HK-2 (cell line): ENCODE data around the gene SULT1B1.
"Not testable (repeated sequence)": the region's sequence is repeated elsewhere in the genome, so short reads cannot be mapped to it uniquely, and the experiment has no call there.

Experiments used
- DNase-seq: peaks from one replicate; pipeline ENCODE4 v3.0.0-alpha.2; 2018; ENCODE audit not compliant: unreplicated experiment

SULT1B1 gene

DNA sequence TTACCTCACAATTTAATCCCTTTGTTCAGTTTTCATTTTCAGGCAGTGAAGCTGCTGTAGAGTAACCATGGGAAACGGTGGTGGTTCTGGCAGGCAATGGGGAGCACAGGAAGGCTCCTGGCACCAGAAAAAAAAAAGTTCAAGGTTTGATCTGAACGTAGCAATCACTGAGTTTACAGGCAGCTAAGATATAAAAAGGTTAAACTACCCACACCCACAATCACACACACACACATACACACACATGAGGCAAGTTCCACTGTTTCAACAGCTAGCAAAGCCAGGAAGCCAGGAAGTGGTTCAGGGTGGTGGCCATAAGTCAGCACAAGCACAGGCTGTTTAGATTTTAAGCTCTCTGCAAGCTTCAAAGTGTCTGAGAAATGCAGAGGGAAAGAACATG lies at the start of gene SULT1B1:
Gene SULT1B1 (minus strand): TSS at position 166 of the 400 bp plus-strand sequence. CDS start 5,403 bp downstream, outside the sequence.
- no peak for DNase-seq

DNA sequence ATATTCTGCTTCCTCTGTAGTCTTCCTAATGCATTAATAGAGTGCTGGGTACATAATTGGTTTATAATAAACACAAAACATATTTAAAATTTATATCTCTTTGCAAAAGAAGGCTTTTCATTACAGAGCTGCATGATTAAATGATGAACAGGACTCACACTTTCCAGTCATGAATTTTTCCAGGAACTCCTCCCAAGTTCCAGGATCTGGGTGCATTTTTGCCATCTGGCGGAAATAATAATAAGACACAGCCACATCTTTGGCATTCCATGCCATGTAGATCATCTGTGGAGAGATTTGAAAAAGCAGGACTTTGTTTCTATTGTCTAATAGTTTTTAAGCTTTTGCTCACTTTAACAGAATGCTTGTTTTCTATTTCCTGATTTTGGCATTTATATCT lies 40.2 kb upstream of the SULT1B1 start:
- no peak for DNase-seq

DNA sequence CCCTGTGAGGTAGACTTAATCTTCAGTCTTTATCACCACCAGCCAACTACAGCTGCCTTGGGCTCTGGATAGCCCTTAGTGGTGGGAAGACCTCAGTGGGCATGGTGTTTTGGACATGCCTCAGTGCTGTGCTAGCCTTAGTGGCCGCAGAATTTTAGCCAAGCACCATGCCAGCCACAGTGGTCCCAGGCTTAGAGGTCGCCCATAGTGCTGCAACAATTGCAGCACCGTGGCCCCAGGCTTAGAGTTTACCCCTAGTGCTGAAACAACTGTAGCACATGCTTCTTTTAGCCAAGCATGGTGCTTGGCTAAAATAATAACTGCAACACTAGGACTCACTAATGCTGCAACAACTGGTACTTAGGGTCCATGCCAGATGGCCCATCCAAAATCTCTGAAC lies 38.9 kb upstream of the SULT1B1 start:
- DNase-seq, result no peak

DNA sequence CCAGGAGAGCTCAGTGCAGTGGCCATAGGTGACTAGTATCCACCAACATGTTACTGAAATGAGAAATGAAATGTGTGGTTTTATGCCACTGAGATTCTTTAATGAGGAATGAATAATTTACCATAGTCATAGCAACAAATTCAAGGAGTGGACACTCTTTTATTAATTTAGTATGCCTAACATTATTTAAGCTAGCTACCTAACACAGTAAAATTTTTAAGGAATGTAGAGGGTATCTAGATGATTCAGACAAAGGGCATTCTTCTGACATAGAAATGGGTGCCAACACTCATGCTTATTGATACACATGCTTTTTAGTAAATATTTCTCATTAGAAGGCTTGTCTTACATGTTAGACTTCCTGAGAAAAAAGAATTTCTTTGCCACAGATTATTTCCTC lies 33.3 kb upstream of the SULT1B1 start:
- DNase-seq, result no peak

DNA sequence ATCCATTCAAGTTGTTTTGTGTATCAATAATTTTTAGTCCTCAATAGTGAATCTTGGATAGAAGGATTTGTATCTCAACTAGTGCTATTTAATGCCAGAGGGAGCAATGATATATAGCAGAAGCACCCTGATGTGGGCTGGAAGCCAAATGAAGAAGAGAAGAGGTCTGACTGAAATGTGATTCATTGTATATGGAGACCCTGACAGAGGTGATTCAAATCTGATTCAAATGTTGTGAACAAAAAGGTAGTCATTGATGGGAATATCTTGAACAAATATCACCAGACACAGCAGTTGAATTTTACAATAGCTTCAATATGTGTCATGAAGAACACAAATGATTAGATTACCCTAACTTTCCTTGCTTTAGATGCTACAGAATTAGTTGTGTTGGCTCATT lies 27.5 kb upstream of the SULT1B1 start:
- no peak for DNase-seq

- no peak for DNase-seq
These were observed 26.1 kb upstream of the SULT1B1 start for GRCh38 chr4:69786547-69786946.

DNA sequence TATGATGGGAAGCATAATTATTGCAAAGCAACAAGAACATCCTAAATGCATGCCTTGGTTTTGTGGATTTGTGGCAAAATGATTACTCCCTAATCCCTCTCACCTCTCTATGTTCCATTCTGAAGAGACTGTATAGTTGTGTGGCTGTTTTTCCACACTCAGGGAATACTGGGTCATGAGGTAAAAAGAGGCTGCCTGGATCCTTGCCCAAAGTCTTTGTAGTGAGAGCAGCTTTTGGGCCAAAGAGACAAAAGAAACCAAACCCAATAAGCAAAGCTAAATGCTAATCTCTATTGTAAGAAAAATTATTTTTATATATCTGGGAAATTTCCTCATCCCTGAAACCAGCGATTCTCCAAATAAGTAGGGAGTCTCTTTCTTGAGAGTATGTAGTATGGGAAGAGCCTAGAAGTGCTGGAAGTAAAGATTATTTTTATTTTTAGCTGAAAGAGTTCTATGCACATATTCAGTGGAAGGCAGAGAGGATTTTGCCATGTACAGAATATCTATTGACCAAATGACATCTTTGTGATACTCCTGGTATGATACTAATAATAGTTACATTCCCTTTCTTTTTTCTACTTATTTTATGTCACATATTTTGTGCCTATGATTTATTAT lies 24.9 kb upstream of the SULT1B1 start:
- no peak for DNase-seq

DNA sequence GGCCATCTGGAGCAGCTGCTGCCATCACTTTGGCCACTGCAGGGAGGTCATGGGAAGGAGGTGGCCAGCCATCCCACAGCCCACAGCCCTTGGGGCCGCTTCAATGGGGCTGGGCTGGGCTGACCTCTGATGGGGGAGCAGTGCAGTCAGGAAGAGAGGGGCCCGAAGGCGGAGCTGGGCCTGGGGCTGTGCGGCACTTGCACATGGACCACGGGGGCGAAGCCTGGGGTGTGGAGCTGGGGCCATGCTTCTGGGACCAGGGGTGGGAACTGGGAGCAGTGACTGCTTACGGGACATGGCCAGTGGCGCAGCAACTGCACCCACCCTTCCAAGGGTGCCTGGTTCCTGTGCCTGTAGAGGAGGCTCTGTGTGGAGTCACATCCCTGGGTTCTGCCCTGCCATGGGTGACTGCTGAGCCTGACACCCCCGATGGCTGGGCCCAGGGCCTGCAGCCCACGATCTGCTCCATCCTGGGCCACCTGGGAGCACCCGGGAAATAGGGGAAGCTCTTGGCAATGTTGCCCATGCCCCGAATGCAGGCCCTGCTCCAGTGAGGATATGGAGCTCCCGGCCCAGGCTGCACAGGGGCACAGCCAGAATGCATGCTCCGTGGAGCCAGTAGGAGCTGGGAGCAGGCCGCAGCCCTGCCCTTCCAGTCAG lies 22.4 kb upstream of the SULT1B1 start:
- no peak for DNase-seq

GRCh38 chr4:69781458-69782418 lies 21.3 kb upstream of the SULT1B1 start:
- no peak for DNase-seq

DNA sequence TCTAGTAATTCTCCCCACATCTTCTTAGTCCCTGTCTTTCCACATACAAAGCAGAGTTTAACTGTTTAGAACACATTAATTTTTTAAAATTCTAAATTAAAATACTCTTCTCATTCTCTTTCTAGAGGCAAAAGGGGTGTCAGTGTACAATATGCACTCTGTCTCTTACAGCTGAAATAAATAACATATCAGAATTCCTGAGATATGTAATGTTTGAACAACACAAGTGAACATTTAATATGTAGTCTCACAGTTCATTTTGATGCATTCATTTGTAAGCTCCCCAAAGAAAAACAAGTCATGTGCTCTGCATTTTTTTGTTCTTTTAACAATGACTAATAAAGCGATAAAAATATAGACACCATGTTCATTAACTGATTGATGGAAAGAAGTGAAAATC lies 19.7 kb upstream of the SULT1B1 start:
- DNase-seq, result no peak

- no peak for DNase-seq
These were observed 16.3 kb upstream of the SULT1B1 start for GRCh38 chr4:69776696-69777095.

DNA sequence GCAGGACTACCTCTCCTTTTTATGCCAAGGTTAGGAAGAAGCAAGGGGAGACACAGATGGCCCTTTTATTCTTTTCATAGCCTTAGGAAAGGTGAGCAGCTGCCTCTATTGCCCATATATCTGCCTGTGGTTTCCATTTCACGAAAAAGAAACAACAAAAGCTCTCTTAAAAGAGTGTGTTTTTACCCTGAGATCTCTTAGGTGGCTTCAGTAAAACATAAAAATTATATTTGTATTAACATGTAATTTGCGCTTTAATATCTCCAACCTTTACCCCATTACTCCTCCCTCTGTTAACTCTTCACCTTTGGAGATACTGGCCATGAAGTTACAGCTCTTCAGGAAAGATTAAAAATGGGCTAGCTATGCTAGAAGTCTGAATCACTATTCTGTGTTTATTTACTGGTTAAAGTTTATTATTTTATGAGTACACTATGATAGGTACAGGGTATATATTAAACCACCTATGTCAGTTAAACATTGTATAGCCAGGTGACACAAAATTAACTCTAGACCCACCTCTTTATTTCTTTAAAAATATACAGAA lies 15.0 kb upstream of the SULT1B1 start:
- DNase-seq, result no peak

DNA sequence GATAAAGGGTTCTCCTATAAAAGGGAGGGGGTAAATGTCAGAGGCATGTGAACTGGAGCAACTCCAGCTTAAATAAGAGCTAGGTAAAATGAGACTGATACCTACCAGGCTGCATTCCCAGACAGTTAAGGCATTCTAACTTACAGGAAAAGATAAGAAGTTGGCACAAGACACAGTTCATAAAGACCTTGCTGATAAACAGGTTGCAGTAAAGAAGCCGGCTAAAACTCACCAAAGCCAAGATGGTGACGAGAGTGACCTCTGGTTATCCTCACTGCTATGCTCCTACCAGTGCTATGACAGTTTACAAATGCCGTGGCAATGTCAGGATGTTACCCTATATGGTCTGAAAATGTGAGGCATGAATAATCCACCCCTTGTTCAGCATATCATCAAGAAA lies 13.1 kb upstream of the SULT1B1 start:
- no peak for DNase-seq

DNA sequence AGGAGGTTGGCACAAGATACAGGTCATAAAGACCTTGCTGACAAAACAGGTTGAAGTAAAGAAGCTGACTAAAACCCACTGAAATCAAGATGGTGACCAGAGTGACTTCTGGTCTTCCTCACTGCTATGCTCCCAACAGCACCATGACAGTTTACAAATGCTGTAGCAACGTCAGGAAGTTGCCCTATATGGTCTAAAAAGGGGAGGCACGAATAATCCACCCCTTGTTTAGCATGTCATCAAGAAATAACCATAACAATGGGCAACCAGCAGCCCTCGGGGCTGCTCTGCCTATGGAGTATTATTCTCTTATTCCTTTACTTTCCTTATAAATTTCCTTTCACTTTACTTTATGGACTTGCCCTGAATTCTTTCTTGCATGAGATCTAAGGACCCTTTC lies 8.1 kb upstream of the SULT1B1 start:
- DNase-seq, result not testable (repeated sequence)

GRCh38 chr4:69765751-69766150 lies 5.3 kb upstream of the SULT1B1 start:
- DNase-seq, result no peak

- DNase-seq, result no peak
These were observed 3.9 kb upstream of the SULT1B1 start for GRCh38 chr4:69764311-69764710.

DNA sequence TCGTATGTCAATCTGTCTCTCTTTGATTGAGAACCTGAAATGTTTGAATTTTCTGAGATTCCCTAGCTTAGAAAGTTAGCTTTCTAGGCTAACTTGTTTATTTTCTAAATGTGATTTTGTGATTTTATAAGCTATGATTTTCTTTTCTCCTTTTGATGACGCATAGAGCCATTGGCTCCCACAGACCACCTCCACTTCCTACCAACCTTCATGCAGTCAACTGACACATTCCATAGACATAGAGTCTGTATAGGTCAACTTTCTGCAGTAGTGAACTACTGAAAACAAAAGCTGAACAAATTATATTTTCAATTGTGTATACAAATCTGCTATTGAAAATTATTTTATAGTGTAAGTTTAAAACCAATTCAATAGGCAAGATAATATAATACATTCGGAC lies 2.8 kb upstream of the SULT1B1 start:
- DNase-seq, result no peak

- no peak for DNase-seq
These were observed 1.2 kb downstream of the SULT1B1 start for GRCh38 chr4:69759189-69759604.

DNA sequence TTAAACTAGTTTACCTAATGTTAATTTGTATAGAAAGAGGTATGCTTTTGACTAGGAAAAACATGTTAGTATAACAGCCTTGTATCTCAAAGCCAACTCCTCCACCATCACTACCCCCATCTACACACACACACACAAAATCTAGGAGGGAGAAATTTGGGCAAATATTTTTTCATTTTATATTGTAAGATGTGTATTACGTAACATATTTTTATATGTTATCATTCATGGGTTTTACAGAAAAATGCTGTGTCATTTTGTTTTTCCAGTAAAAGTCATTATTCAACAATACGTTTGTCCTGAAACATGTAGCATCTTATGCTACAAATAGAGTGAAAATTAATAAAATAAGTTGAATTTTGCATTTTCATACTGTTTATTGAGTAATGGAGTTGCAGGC lies 3.0 kb downstream of the SULT1B1 start:
- no peak for DNase-seq

- DNase-seq, result no peak
These were observed 5.4 kb downstream of the SULT1B1 start for GRCh38 chr4:69754926-69755580.

DNA sequence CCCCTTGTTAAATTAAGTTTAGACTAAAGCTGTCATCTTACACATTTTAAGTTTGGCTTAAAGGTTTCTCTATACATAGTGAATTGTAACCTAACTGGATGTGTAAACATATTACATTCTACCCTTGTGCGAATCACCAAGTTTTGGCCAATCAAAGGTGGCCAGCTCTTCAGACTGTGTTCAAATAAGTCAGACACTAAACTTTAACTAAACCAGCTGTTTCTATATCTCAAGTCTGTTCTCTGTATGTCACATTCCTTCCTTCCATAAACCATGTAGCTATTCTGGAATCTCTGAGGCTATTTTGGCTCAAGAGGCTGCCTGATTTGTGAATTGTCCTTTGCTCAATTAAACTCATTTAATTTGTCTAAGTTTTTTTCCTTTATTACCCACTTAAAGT lies 6.7 kb downstream of the SULT1B1 start:
- no peak for DNase-seq

GRCh38 chr4:69750346-69750745 lies 10.1 kb downstream of the SULT1B1 start:
- no peak for DNase-seq
